ENCODE results near the gene SYT15.

- TF ChIP-seq, protein P1, sequence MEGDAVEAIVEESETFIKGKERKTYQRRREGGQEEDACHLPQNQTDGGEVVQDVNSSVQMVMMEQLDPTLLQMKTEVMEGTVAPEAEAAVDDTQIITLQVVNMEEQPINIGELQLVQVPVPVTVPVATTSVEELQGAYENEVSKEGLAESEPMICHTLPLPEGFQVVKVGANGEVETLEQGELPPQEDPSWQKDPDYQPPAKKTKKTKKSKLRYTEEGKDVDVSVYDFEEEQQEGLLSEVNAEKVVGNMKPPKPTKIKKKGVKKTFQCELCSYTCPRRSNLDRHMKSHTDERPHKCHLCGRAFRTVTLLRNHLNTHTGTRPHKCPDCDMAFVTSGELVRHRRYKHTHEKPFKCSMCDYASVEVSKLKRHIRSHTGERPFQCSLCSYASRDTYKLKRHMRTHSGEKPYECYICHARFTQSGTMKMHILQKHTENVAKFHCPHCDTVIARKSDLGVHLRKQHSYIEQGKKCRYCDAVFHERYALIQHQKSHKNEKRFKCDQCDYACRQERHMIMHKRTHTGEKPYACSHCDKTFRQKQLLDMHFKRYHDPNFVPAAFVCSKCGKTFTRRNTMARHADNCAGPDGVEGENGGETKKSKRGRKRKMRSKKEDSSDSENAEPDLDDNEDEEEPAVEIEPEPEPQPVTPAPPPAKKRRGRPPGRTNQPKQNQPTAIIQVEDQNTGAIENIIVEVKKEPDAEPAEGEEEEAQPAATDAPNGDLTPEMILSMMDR (IDR thresholded peaks at IDR 0.05; ENCODE audit: low read length) = no peak
- TF ChIP-seq EZH2phosphoT487 (IDR thresholded peaks at IDR 0.05; ENCODE audit: low read length) = no peak
Measured at GRCh38 chr10:46546591-46547540, 32.1 kb upstream of the SYT15 start.

Data from MM.1S (cell line).